ENCODE results near the gene OR2A5. TPM values are rescaled to one million over a fixed set of nuclear protein-coding genes. Genes with fewer than 3 reads are reported as not detected.
"Not testable (repeated sequence)": the region's sequence is repeated elsewhere in the genome, so short reads cannot be mapped to it uniquely, and the experiment has no call there.

The OR2A5 gene
- not detected for polyA plus RNA-seq (2013, experiment 1 of 2; ENCODE audit: insufficient read length)
- polyA plus RNA-seq (2013, experiment 2 of 2; ENCODE audit: insufficient read length), result not detected

GRCh38 chr7:144048648-144049047 lies at the start of gene OR2A5:
OR2A5 (plus strand) TSS chr7:144048948; CDS start chr7:144050402, 1,454 bp downstream.
- no peak for DNase-seq

GRCh38 chr7:144000020-144000419 lies 48.7 kb upstream of the OR2A5 start, which contains the start of gene OR6B1:
OR6B1 (plus strand) TSS chr7:144000320; CDS start chr7:144003997, 3,677 bp downstream.
- no peak for DNase-seq

GRCh38 chr7:144001543-144001942 lies 47.2 kb upstream of the OR2A5 start:
- DNase-seq, result no peak

GRCh38 chr7:144004703-144005102 lies 44.0 kb upstream of the OR2A5 start:
- DNase-seq, result no peak

- DNase-seq, result no peak
Observed at GRCh38 chr7:144006029-144006691, 42.6 kb upstream of the OR2A5 start.

GRCh38 chr7:144006692-144007042 lies 42.1 kb upstream of the OR2A5 start:
- DNase-seq, result no peak

- DNase-seq, result no peak
Observed at GRCh38 chr7:144009361-144009760, 39.4 kb upstream of the OR2A5 start.

GRCh38 chr7:144010061-144010460 lies 38.7 kb upstream of the OR2A5 start:
- DNase-seq, result not testable (repeated sequence)

- DNase-seq, result not testable (repeated sequence)
Observed at GRCh38 chr7:144010821-144011220, 37.9 kb upstream of the OR2A5 start.

GRCh38 chr7:144011458-144012230 lies 37.1 kb upstream of the OR2A5 start:
- peak; percentile 7 for DNase-seq

- no peak for DNase-seq
Observed at GRCh38 chr7:144018065-144018464, 30.7 kb upstream of the OR2A5 start.

- DNase-seq, result peak; percentile 72
Observed at GRCh38 chr7:144019457-144019856, 29.3 kb upstream of the OR2A5 start.

- no peak for DNase-seq
Observed at GRCh38 chr7:144020340-144020739, 28.4 kb upstream of the OR2A5 start.

- no peak for DNase-seq
Observed at GRCh38 chr7:144022169-144022568, 26.6 kb upstream of the OR2A5 start.

- DNase-seq, result no peak
Observed at GRCh38 chr7:144023171-144023827, 25.4 kb upstream of the OR2A5 start.

GRCh38 chr7:144024213-144024612 lies 24.5 kb upstream of the OR2A5 start:
- no peak for DNase-seq

- no peak for DNase-seq
Observed at GRCh38 chr7:144026203-144026883, 22.4 kb upstream of the OR2A5 start.

- DNase-seq, result peak; percentile 18
Observed at GRCh38 chr7:144027070-144027469, 21.7 kb upstream of the OR2A5 start.

- no peak for DNase-seq
Observed at GRCh38 chr7:144027974-144028373, 20.8 kb upstream of the OR2A5 start.

- no peak for DNase-seq
Observed at GRCh38 chr7:144028547-144028946, 20.2 kb upstream of the OR2A5 start.

GRCh38 chr7:144032516-144032915 lies 16.2 kb upstream of the OR2A5 start:
- no peak for DNase-seq

- no peak for DNase-seq
Observed at GRCh38 chr7:144032985-144033709, 15.6 kb upstream of the OR2A5 start.

Measured in fibroblast of skin of scalp (primary cell).